Measurements from ENCODE around the gene SORL1-AS1.

DNA sequence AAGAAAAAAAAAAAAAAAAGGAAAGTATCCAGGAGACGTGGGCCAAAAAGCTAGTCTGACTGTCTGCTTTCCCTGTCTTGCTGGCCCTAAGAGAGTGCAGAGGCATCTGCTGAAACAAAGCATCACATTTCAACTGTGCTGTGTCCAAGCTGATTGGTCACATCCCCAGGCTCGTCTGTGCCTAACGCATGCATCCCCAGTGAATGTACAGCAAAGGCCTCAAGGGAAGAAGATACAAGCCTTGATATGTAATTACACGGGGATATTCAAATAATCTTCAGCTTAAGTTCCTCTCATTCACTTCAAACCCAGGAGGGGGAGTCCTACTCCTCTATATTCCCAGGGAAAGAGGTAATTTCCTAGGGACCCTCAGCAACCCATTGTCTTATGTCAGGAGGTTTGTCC, 6.0 kb downstream of the SORL1-AS1 start:
- TF ChIP-seq GATA2 (IDR thresholded peaks at IDR 0.05; ENCODE audit: low read depth, low read length) (peak; percentile 40; the same call in 1 of the 2 replicates), GATA3 (IDR thresholded peaks at IDR 0.05; ENCODE audit: low read depth, low read length) (no peak)
